ENCODE measurements around the gene CORO1C.

CORO1C gene

GRCh38 chr12:108672054-108672453 is 59.3 kb downstream of the CORO1C start:
- H3K27ac ChIP-seq, result no peak overlapping the region
- DNase-seq (ENCODE audit: low spot score), result no peak
- no peak overlapping the region for H3K4me3 ChIP-seq
- no peak for TF ChIP-seq CTCF (IDR thresholded peaks at IDR 0.05)

GRCh38 chr12:108671110-108671509 is 60.2 kb downstream of the CORO1C start:
- peak overlapping the region in 1 of 2 donors; percentile 3 for H3K27ac ChIP-seq
- no peak for DNase-seq (ENCODE audit: low spot score)
- no peak overlapping the region for H3K4me3 ChIP-seq
- no peak for TF ChIP-seq CTCF (IDR thresholded peaks at IDR 0.05)

- H3K4me3 ChIP-seq, result no peak overlapping the region
- DNase-seq (ENCODE audit: low spot score), result no peak
- TF ChIP-seq CTCF (IDR thresholded peaks at IDR 0.05), result no peak
- H3K27ac ChIP-seq, result peak overlapping the region; percentile 40 to 51
These were observed 61.2 kb downstream of the CORO1C start for GRCh38 chr12:108670066-108670631.

GRCh38 chr12:108668542-108668941 is 62.8 kb downstream of the CORO1C start:
- Histone ChIP-seq H3K4me3 (no peak overlapping the region), H3K27ac (peak overlapping the region in 1 of 2 donors; percentile 73)

GRCh38 chr12:108668063-108668462 is 63.3 kb downstream of the CORO1C start:
- TF ChIP-seq CTCF (IDR thresholded peaks at IDR 0.05), result no peak
- Histone ChIP-seq H3K4me3 (peak overlapping the region; percentile 21), H3K27ac (peak overlapping the region; percentile 48 to 73)
- no peak for DNase-seq (ENCODE audit: low spot score)

More at GRCh38 chr12:108668542-108668941, 62.8 kb downstream of the CORO1C start:
- no peak for DNase-seq (ENCODE audit: low spot score)
- TF ChIP-seq CTCF (IDR thresholded peaks at IDR 0.05), result no peak

GRCh38 chr12:108667349-108667748 is 64.0 kb downstream of the CORO1C start:
- TF ChIP-seq CTCF (IDR thresholded peaks at IDR 0.05), result no peak
- DNase-seq (ENCODE audit: low spot score), result no peak
- no peak overlapping the region for H3K4me3 ChIP-seq
- H3K27ac ChIP-seq, result peak overlapping the region; percentile 56 to 73

GRCh38 chr12:108666401-108666881 is 64.9 kb downstream of the CORO1C start:
- DNase-seq (ENCODE audit: low spot score), result peak; percentile 74
- H3K4me3 ChIP-seq, result no peak overlapping the region

More at GRCh38 chr12:108666401-108666881, 64.9 kb downstream of the CORO1C start:
- no peak for TF ChIP-seq CTCF (IDR thresholded peaks at IDR 0.05)
- peak overlapping the region; percentile 73 to 85 for H3K27ac ChIP-seq

All from coronary artery (tissue), 2 donors.